Esophagus (tissue), 2 donors: ENCODE measurements around the gene C2CD2L. TPM values are rescaled to one million over a fixed set of nuclear protein-coding genes. Genes with fewer than 3 reads are reported as not detected.

Source experiments
- H3K27ac ChIP-seq, 2 donors: one replicate each; pipeline ENCODE4 v1.5.1; 2013; ENCODE audit warnings: low read depth in 2 of 2, mild to moderate bottlenecking in 2 of 2, inconsistent platforms in 1 of 2, low read length in 1 of 2, moderate library complexity in 1 of 2
- H3K27me3 ChIP-seq, 2 donors: one replicate each; pipeline ENCODE4 v1.6.1; 2013; ENCODE audit warnings: low read length in 2 of 2, control low read depth in 1 of 2, mild to moderate bottlenecking in 1 of 2; ENCODE audit not compliant: insufficient read depth in 2 of 2, control insufficient read depth in 1 of 2
- H3K36me3 ChIP-seq, 2 donors: one replicate each; pipeline ENCODE4 v1.6.1; 2013; ENCODE audit warnings: low read length in 1 of 2; ENCODE audit not compliant: control insufficient read depth in 2 of 2, insufficient read depth in 2 of 2
- H3K4me1 ChIP-seq, 2 donors: one replicate each; pipeline ENCODE4 v1.6.1; 2013; ENCODE audit warnings: low read length in 1 of 2; ENCODE audit not compliant: control insufficient read depth in 2 of 2, insufficient read depth in 2 of 2
- H3K4me3 ChIP-seq, 2 donors: one replicate each; pipeline ENCODE4 v1.5.1; 2013; ENCODE audit warnings: low read length in 2 of 2, mild to moderate bottlenecking in 2 of 2, low read depth in 1 of 2, moderate library complexity in 1 of 2
- H3K9me3 ChIP-seq, 2 donors: one replicate each; pipeline ENCODE4 v1.6.1; 2013; ENCODE audit warnings: mild to moderate bottlenecking in 2 of 2, low read depth in 1 of 2, low read length in 1 of 2, moderate library complexity in 1 of 2; ENCODE audit not compliant: control insufficient read depth in 2 of 2, insufficient read depth in 1 of 2
- WGBS, 2 donors: extraction: QIAGEN DNeasy Blood & Tissue Kit; methylation state at CpG; one replicate each; pipeline ENCODE4 v1.1.7; 2013; 5-methylcytosine and 5-hydroxymethylcytosine counted together
- polyA plus RNA-seq, 2 donors: library from polyadenylated mRNA; stranded (reverse); fragments of 200-250 nt; gene quantifications; one replicate each; pipeline ENCODE4 v1.2.3, GENCODE V29; 2013
- donor health status: healthy with polysubstance abuse.
- donor health status: Bipolar disorder and iron deficiency.

C2CD2L gene
- polyA plus RNA-seq, 2 donors, result 8.4 to 13.1 TPM

DNA sequence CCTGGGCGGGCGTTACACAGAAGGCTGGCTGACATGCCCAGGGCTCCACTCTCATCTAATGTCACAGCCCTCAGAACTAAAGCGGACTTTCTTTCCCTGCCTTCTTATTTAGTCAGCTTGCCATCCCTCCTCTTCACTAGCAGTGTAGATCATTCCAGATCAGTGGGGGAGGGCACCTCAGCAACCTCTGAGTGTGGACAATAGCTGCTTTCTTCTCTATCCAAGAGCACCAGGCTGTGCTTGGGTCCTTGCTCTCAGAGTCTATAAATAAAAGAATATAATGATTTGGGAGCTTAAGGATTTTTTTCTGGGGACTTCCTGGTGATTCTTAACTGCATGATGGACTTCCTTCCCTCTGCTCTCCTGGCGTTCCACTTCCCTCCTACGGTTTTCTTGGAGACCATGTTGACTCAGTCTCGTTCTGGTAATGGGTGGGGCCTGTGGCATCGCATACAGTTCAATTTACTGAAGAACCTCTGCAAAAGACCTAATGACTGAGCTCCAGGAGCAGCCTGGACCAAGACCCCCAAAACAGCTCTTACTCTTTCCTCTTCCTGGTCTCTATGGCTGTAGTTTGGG, 25.4 kb upstream of the C2CD2L start:
- Histone ChIP-seq H3K36me3 (peaks cover 25 to 41% of the 10 kb centered on the region in 2 donors), H3K27me3 (no peaks in the 10 kb centered on the region), H3K4me3 (no peak overlapping the region), H3K9me3 (no peaks in the 10 kb centered on the region), H3K4me1 (peaks cover 0 to 7% of the 10 kb centered on the region in 2 donors), H3K27ac (peak overlapping the region in 1 of 2 donors; percentile 33)
- WGBS, 2 donors, result 65 to 71% methylated on average over 7 of the region's 7 CpGs

DNA sequence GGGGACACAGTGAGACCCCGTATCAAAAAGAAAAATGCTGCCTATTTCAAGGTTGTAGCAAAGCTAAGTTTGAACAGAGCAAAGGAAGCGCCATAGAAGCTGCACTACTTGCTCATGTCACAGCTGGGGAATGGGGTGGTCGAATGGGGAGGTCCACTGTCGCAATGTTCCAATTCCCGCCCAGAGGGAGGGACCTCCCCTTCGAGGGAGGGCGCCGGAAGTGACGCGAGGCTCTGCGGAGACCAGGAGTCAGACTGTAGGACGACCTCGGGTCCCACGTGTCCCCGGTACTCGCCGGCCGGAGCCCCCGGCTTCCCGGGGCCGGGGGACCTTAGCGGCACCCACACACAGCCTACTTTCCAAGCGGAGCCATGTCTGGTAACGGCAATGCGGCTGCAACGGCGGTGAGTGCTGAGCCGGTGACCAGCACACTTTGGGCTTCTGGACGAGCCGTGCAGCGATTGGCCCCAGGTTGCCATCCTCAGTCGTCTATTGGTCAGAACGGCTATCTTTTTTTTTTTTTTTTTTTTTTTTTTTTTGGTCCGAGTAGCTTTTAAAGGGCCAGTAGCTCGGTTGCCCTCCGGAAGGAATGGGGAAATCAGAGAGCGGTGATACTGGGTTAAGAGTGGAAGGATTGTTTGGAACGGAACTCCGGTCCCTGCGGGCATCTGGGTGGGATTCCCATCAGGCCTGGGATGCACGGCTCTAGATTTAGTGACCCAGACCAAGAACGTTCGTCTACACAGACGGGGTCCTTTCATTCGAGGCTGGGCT, 22.3 kb upstream of the C2CD2L start, which contains the start of gene HMBS:
TSS of gene HMBS (plus strand) at position 219 of the 774 bp plus-strand sequence. CDS start at position 372, 153 bp downstream.
- H3K9me3 ChIP-seq, result no peaks in the 10 kb centered on the region
- H3K4me1 ChIP-seq, result peaks cover 0 to 10% of the 10 kb centered on the region in 2 donors
- peak within 1 kb of the TSS; percentile 65 to 85 for H3K4me3 ChIP-seq
- peak within 1 kb of the TSS; percentile 84 to 98 for H3K27ac ChIP-seq
- no peaks in the 10 kb centered on the region for H3K27me3 ChIP-seq
- WGBS, 2 donors, result 0 to 1% methylated on average over 45 of the region's 45 CpGs
- H3K36me3 ChIP-seq, result peaks cover 2 to 16% of the 10 kb centered on the region in 2 donors

- Histone ChIP-seq H3K4me1 (peaks cover 0 to 10% of the 10 kb centered on the region in 2 donors), H3K4me3 (peak overlapping the region; percentile 55 to 85), H3K9me3 (no peaks in the 10 kb centered on the region), H3K27ac (peak overlapping the region; percentile 83 to 98), H3K27me3 (no peaks in the 10 kb centered on the region), H3K36me3 (peaks cover 2 to 15% of the 10 kb centered on the region in 2 donors)
- WGBS, 2 donors, result 0 to 2% methylated on average over 13 of the region's 13 CpGs
Observed at GRCh38 chr11:119085437-119085847, 21.7 kb upstream of the C2CD2L start.

- Histone ChIP-seq H3K4me1 (peaks cover 0 to 10% of the 10 kb centered on the region in 2 donors), H3K27me3 (no peaks in the 10 kb centered on the region), H3K27ac (no peak overlapping the region), H3K9me3 (no peaks in the 10 kb centered on the region), H3K4me3 (no peak overlapping the region), H3K36me3 (peaks cover 1 to 3% of the 10 kb centered on the region in 2 donors)
- WGBS, 2 donors, result 90 to 91% methylated on average over 6 of the region's 6 CpGs
Observed at GRCh38 chr11:119087123-119087522, 20.0 kb upstream of the C2CD2L start.

- no peaks in the 10 kb centered on the region for H3K9me3 ChIP-seq
- H3K4me1 ChIP-seq, result peaks cover 6 to 13% of the 10 kb centered on the region in 2 donors
- H3K27me3 ChIP-seq, result no peaks in the 10 kb centered on the region
- no peak overlapping the region for H3K27ac ChIP-seq
- 97 to 100% methylated on average over 2 of the region's 2 CpGs for WGBS, 2 donors
- H3K36me3 ChIP-seq, result peaks cover 0 to 5% of the 10 kb centered on the region in 2 donors
- no peak overlapping the region for H3K4me3 ChIP-seq
Observed at GRCh38 chr11:119087747-119088241, 19.4 kb upstream of the C2CD2L start.

DNA sequence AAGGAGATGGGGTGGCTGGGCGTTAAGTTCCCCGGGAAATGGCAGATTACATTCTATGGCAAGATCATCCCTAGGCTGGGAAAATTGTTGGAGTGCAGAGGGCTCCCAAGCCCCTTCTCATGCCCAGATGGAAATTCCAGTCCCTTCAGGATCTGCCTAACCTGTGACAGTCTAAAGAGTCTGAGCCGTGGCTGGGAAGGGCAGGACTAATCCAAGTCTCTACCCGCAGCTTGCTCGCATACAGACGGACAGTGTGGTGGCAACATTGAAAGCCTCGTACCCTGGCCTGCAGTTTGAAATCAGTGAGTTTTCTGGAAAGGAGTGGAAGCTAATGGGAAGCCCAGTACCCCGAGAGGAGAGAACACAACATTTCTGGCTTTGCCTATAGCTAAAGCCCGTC, 18.7 kb upstream of the C2CD2L start:
- Histone ChIP-seq H3K36me3 (peaks cover 3 to 7% of the 10 kb centered on the region in 2 donors), H3K4me1 (peaks cover 8 to 19% of the 10 kb centered on the region in 2 donors), H3K9me3 (no peaks in the 10 kb centered on the region), H3K27ac (no peak overlapping the region), H3K27me3 (no peaks in the 10 kb centered on the region), H3K4me3 (no peak overlapping the region)
- WGBS, 2 donors, result 92 to 93% methylated on average over 9 of the region's 9 CpGs

- no peak overlapping the region for H3K27ac ChIP-seq
- peaks cover 3 to 7% of the 10 kb centered on the region in 2 donors for H3K36me3 ChIP-seq
- no peak overlapping the region for H3K4me3 ChIP-seq
- no peaks in the 10 kb centered on the region for H3K9me3 ChIP-seq
- H3K27me3 ChIP-seq, result no peaks in the 10 kb centered on the region
- 94 to 95% methylated on average over 1 of the region's 1 CpG for WGBS, 2 donors
- peaks cover 8 to 20% of the 10 kb centered on the region in 2 donors for H3K4me1 ChIP-seq
Observed at GRCh38 chr11:119089319-119089718, 17.8 kb upstream of the C2CD2L start.

- H3K27me3 ChIP-seq, result no peaks in the 10 kb centered on the region
- no peak overlapping the region for H3K27ac ChIP-seq
- no peaks in the 10 kb centered on the region for H3K9me3 ChIP-seq
- H3K4me1 ChIP-seq, result peaks cover 8 to 13% of the 10 kb centered on the region in 2 donors
- peaks cover 3 to 7% of the 10 kb centered on the region in 2 donors for H3K36me3 ChIP-seq
- H3K4me3 ChIP-seq, result no peak overlapping the region
- WGBS, 2 donors, result 77 to 79% methylated on average over 9 of the region's 9 CpGs
Observed at GRCh38 chr11:119091178-119091577, 16.0 kb upstream of the C2CD2L start.

DNA sequence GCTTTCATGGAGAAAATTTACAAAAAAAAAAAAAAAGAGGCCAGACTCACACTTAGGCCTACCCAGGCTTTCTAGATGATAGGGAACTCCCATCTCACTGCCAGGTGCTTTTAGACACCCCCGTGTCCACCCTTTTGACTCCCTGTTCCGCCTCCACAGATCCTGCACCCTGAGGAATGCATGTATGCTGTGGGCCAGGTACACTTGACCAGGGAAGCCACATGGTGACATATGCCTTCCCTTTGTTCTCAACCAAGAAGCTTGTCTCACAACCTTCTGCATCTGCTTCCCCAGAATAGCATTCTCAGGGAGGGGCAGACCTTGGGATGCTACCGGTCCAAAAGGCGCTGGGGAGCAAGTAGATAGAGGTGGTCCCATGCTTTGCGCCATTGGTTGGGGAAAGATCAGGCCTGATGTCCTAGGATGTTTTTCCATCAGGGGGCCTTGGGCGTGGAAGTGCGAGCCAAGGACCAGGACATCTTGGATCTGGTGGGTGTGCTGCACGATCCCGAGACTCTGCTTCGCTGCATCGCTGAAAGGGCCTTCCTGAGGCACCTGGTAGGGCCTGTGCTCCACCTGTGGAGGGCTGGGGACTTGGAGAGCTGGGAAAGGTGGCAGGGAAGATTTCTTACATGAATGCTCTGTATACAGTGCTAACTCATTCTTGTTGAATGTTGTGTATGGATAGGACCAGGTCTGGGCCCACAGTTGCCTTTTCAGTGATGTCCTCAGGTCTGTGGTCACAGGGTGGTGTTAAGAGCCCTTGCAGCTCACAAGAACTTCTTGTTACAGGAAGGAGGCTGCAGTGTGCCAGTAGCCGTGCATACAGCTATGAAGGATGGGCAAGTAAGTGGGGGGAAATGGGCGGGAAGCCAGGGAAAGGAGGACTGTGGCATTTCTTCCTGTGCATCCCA, 14.9 kb upstream of the C2CD2L start:
- Histone ChIP-seq H3K4me1 (peaks cover 8 to 13% of the 10 kb centered on the region in 2 donors), H3K27me3 (no peaks in the 10 kb centered on the region), H3K9me3 (no peaks in the 10 kb centered on the region), H3K27ac (peak overlapping the region in 1 of 2 donors; percentile 6), H3K36me3 (peaks cover 11 to 12% of the 10 kb centered on the region in 2 donors), H3K4me3 (peak overlapping the region in 1 of 2 donors; percentile 65)
- WGBS, 2 donors, result 82 to 85% methylated on average over 13 of the region's 13 CpGs
